Neural cell (in vitro differentiated cells): ENCODE results near the gene AHSP. TPM values are rescaled to one million over a fixed set of nuclear protein-coding genes. Genes with fewer than 3 reads are reported as not detected.

Source experiments
- H2AFZ ChIP-seq: fragments of 200-600, 300-800 bp; sonication (generic), shearing (Covaris generic); 2 replicates; pipeline ENCODE4 v1.6.0; 2014; ENCODE audit warnings: low read depth, mild to moderate bottlenecking, antibody characterized with exemption, low read length, moderate library complexity
- H3F3A ChIP-seq: fragments of 200-600 bp; shearing (Covaris generic); 2 replicates; pipeline ENCODE4 v1.6.1; 2016; ENCODE audit warnings: mild to moderate bottlenecking, moderate library complexity, mixed read lengths, antibody characterized with exemption, low read length; ENCODE audit not compliant: insufficient read depth, poor library complexity, severe bottlenecking
- H3K27ac ChIP-seq: fragments of 200-600, 300-800 bp; sonication (generic), shearing (Covaris generic); 2 replicates; pipeline ENCODE4 v1.5.1; 2014; ENCODE audit warnings: mild to moderate bottlenecking, low read length, moderate library complexity
- H3K27me3 ChIP-seq: fragments of 300-800, 200-600 bp; sonication (generic), shearing (Covaris generic); 2 replicates; pipeline ENCODE4 v1.6.0; 2014; ENCODE audit warnings: mild to moderate bottlenecking, low read depth, low read length, moderate library complexity; ENCODE audit not compliant: insufficient read depth
- H3K36me3 ChIP-seq: fragments of 300-800, 200-600 bp; sonication (generic), shearing (Covaris generic); 2 replicates; pipeline ENCODE4 v1.5.1; 2014; ENCODE audit warnings: mild to moderate bottlenecking, antibody characterized with exemption, low read length, moderate library complexity; ENCODE audit not compliant: insufficient read depth
- H3K4me2 ChIP-seq: fragments of 300-800, 200-600 bp; sonication (generic), shearing (Covaris generic); 2 replicates; pipeline ENCODE4 v1.6.0; 2014; ENCODE audit warnings: mild to moderate bottlenecking, low read length
- H3K4me3 ChIP-seq: fragments of 300-800, 200-600 bp; sonication (generic), shearing (Covaris generic); 2 replicates; pipeline ENCODE4 v1.5.1; 2014; ENCODE audit warnings: mild to moderate bottlenecking, low read length, moderate library complexity
- H3K79me2 ChIP-seq: fragments of 200-600 bp; shearing (Covaris generic); replicated peaks from 2 replicates; pipeline ENCODE4 v1.6.0; 2014; ENCODE audit warnings: mild to moderate bottlenecking, low read length, moderate library complexity; ENCODE audit not compliant: insufficient read depth
- H3K9ac ChIP-seq: fragments of 300-800, 200-600 bp; sonication (generic), shearing (Covaris generic); 2 replicates; pipeline ENCODE4 v1.6.1; 2016; ENCODE audit warnings: mild to moderate bottlenecking, low read length, mixed read lengths
- H3K9me2 ChIP-seq: fragments of 200-600 bp; shearing (Covaris generic); 2 replicates; pipeline ENCODE4 v1.6.1; 2016; ENCODE audit warnings: mild to moderate bottlenecking, low read length, mixed read lengths; ENCODE audit not compliant: insufficient read depth
- H3K9me3 ChIP-seq: fragments of 200-600, 300-800 bp; sonication (generic), shearing (Covaris generic); 2 replicates; pipeline ENCODE4 v1.6.1; 2016; ENCODE audit warnings: mild to moderate bottlenecking, mixed run types, low read length, moderate library complexity, mixed read lengths
- H4K20me1 ChIP-seq: fragments of 200-600 bp; shearing (Covaris generic); 2 replicates; pipeline ENCODE4 v1.6.1; 2016; ENCODE audit warnings: mild to moderate bottlenecking, mixed run types; ENCODE audit not compliant: insufficient read depth
- EP300 ChIP-seq: fragments of 450-650 bp; conservative IDR thresholded peaks from 2 replicates; pipeline ENCODE4 v1.6.1; 2014; ENCODE audit warnings: antibody characterized with exemption, mild to moderate bottlenecking, moderate library complexity; ENCODE audit not compliant: poor library complexity, severe bottlenecking
- EZH2 ChIP-seq: fragments of 200-600, 300-800 bp; shearing (Covaris generic), sonication (generic); IDR thresholded peaks from 2 replicates; pipeline ENCODE4 v1.6.1; 2014; ENCODE audit warnings: antibody characterized with exemption, low read length, borderline replicate concordance, mild to moderate bottlenecking; ENCODE audit not compliant: insufficient read depth, poor library complexity, severe bottlenecking
- MXI1 ChIP-seq: fragments of 450-650 bp; conservative IDR thresholded peaks from 2 replicates; pipeline ENCODE4 v1.6.1; 2014; ENCODE audit warnings: antibody characterized with exemption, mild to moderate bottlenecking; ENCODE audit not compliant: poor library complexity, severe bottlenecking
- POLR2AphosphoS5 ChIP-seq: IDR thresholded peaks from 2 replicates; pipeline ENCODE4 v1.6.1; 2012
- RAD21 ChIP-seq: fragments of 450-650 bp; conservative IDR thresholded peaks from 2 replicates; pipeline ENCODE4 v1.6.1; 2014; ENCODE audit warnings: antibody characterized with exemption, mild to moderate bottlenecking, moderate library complexity
- SMC3 ChIP-seq: fragments of 450-650 bp; conservative IDR thresholded peaks from 2 replicates; pipeline ENCODE4 v1.6.1; 2014; ENCODE audit warnings: antibody characterized with exemption, mild to moderate bottlenecking, moderate library complexity; ENCODE audit not compliant: poor library complexity
- TAF1 ChIP-seq: IDR thresholded peaks from 2 replicates; pipeline ENCODE4 v1.6.1; 2012; ENCODE audit warnings: low read depth
- polyA plus RNA-seq: library from polyadenylated mRNA; depleted of rRNA; stranded (reverse); fragments of >200 nt; gene quantifications from 2 replicates; pipeline ENCODE4 v1.2.3, GENCODE V29; 2014
- TF ChIP-seq, protein P1 (sequence below): IDR thresholded peaks from 2 replicates; pipeline ENCODE4 v1.6.1; 2012; ENCODE audit warnings: borderline replicate concordance
- TF ChIP-seq, protein P2 (sequence below): fragments of 450-650 bp; IDR thresholded peaks from 2 replicates; pipeline ENCODE4 v1.5.1; 2014; ENCODE audit warnings: antibody characterized with exemption, mild to moderate bottlenecking, moderate library complexity; ENCODE audit not compliant: poor library complexity, severe bottlenecking

The AHSP gene
- polyA plus RNA-seq, 1 donor from 2014 or later = not detected

DNA sequence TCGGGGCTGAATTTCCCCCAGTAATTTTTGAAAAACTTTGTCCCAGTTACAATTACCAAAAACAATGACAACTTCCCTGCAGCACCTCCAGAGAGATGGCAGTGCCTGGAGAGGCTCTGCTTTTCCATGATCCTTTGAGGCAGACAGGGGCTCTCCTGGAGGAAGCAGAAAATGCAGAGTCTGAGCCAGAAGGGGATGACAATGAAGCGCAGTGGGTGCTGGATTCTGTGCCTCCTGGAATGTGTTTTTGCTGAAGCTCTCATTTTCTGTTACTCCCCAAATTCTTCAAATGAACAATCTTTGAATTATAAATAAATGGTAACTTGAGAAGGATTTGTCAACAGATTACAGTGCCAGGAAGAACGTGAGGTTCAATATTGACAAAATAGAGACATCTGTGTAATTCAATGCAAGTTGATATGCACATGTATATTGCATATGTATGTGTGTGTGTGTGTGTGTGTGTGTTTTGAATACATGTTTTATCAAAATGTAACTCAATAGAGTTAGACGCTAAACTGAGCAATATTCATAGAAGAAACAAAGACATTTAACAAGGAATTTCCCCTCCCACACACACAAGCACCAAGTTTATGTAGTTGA, 9.8 kb upstream of the AHSP start:
- TF ChIP-seq SMC3 (no peak), EP300 (no peak), TAF1 (no peak), RAD21 (no peak), POLR2AphosphoS5 (no peak), MXI1 (no peak)
- TF ChIP-seq, protein P1, sequence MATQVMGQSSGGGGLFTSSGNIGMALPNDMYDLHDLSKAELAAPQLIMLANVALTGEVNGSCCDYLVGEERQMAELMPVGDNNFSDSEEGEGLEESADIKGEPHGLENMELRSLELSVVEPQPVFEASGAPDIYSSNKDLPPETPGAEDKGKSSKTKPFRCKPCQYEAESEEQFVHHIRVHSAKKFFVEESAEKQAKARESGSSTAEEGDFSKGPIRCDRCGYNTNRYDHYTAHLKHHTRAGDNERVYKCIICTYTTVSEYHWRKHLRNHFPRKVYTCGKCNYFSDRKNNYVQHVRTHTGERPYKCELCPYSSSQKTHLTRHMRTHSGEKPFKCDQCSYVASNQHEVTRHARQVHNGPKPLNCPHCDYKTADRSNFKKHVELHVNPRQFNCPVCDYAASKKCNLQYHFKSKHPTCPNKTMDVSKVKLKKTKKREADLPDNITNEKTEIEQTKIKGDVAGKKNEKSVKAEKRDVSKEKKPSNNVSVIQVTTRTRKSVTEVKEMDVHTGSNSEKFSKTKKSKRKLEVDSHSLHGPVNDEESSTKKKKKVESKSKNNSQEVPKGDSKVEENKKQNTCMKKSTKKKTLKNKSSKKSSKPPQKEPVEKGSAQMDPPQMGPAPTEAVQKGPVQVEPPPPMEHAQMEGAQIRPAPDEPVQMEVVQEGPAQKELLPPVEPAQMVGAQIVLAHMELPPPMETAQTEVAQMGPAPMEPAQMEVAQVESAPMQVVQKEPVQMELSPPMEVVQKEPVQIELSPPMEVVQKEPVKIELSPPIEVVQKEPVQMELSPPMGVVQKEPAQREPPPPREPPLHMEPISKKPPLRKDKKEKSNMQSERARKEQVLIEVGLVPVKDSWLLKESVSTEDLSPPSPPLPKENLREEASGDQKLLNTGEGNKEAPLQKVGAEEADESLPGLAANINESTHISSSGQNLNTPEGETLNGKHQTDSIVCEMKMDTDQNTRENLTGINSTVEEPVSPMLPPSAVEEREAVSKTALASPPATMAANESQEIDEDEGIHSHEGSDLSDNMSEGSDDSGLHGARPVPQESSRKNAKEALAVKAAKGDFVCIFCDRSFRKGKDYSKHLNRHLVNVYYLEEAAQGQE = no peak
- H3K9me3 ChIP-seq = no peaks in the 10 kb centered on the region
- H3K4me3 ChIP-seq = no peak overlapping the region

DNA sequence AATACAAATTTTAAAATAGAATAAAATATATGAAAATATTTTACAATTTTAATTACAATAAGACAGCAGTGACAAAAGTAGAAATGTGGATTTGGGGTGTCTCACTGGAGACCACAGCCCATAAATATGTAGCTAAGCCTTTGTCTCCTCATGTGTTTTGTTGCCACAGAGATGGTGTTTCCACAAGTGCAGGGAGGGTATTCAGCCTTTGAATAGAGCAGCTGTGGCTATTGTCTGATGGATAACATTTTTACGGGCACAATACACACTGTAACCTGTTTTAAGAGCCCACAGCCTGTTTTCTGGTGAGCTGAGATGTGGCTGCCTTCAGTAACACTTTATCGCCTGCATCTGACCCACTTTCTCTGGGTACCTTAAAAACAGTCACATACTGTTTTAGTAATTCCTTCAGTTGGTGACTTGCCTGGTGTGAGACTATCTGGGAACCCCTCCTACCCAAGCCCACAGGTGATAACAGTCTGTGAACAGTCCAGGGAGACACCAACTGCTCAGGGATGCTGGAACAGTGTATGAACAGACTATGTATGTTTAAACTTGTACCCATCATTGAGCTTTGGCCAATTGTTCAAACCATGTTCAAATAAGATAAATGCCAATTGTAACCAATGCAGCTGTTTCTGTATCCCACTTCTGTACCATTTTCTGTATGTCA, 7.8 kb upstream of the AHSP start:
- H2AFZ ChIP-seq = no peak overlapping the region
- no peak overlapping the region for H3K27ac ChIP-seq

More for the DNA sequence above, 9.8 kb upstream of the AHSP start:
- H3K9me2 ChIP-seq = no peaks in the 10 kb centered on the region
- no peak overlapping the region for H3K27ac ChIP-seq
- H4K20me1 ChIP-seq = no peaks in the 10 kb centered on the region
- H3F3A ChIP-seq = no peaks in the 10 kb centered on the region
- H3K4me2 ChIP-seq = no peak overlapping the region
- no peak overlapping the region for H3K9ac ChIP-seq
- H3K79me2 ChIP-seq = no peaks in the 10 kb centered on the region
- no peak overlapping the region for H2AFZ ChIP-seq
- no peaks in the 10 kb centered on the region for H3K36me3 ChIP-seq
- H3K27me3 ChIP-seq = no peaks in the 10 kb centered on the region

More for the DNA sequence above, 7.8 kb upstream of the AHSP start:
- Histone ChIP-seq H3K9me2 (no peaks in the 10 kb centered on the region), H4K20me1 (no peaks in the 10 kb centered on the region), H3F3A (no peaks in the 10 kb centered on the region), H3K4me3 (no peak overlapping the region), H3K27me3 (no peaks in the 10 kb centered on the region), H3K4me2 (no peak overlapping the region), H3K9ac (no peak overlapping the region), H3K36me3 (no peaks in the 10 kb centered on the region), H3K9me3 (no peaks in the 10 kb centered on the region), H3K79me2 (no peaks in the 10 kb centered on the region)
- TF ChIP-seq, protein P2, sequence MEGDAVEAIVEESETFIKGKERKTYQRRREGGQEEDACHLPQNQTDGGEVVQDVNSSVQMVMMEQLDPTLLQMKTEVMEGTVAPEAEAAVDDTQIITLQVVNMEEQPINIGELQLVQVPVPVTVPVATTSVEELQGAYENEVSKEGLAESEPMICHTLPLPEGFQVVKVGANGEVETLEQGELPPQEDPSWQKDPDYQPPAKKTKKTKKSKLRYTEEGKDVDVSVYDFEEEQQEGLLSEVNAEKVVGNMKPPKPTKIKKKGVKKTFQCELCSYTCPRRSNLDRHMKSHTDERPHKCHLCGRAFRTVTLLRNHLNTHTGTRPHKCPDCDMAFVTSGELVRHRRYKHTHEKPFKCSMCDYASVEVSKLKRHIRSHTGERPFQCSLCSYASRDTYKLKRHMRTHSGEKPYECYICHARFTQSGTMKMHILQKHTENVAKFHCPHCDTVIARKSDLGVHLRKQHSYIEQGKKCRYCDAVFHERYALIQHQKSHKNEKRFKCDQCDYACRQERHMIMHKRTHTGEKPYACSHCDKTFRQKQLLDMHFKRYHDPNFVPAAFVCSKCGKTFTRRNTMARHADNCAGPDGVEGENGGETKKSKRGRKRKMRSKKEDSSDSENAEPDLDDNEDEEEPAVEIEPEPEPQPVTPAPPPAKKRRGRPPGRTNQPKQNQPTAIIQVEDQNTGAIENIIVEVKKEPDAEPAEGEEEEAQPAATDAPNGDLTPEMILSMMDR = no peak
- TF ChIP-seq EZH2 (no peak), SMC3 (no peak), EP300 (no peak), TAF1 (no peak)
